Activated CD4-positive, alpha-beta T cell treated with anti-CD3 and anti-CD28 coated beads, Interleukin-2, amount 10 ng/mL, durations not matched to agents 24 days and 14 days (primary cell): Measurements from ENCODE around the gene CUEDC1. TPM values are rescaled to one million over a fixed set of nuclear protein-coding genes. Genes with fewer than 3 reads are reported as not detected.
"Not testable (repeated sequence)": the region's sequence is repeated elsewhere in the genome, so short reads cannot be mapped to it uniquely, and the experiment has no call there.

Experiments used
- DNase-seq: peaks from one replicate; pipeline ENCODE4 v3.0.0; 2022
- H3K27ac Mint-ChIP-seq: one replicate; pipeline ENCODE4 v1.8.0; 2022; ENCODE audit warnings: mild to moderate bottlenecking, mixed read lengths
- H3K27me3 Mint-ChIP-seq: one replicate; pipeline ENCODE4 v1.8.0; 2022; ENCODE audit warnings: mixed read lengths
- H3K36me3 Mint-ChIP-seq: one replicate; pipeline ENCODE4 v1.8.0; 2022; ENCODE audit warnings: low read depth, mild to moderate bottlenecking, mixed read lengths
- H3K4me1 Mint-ChIP-seq: one replicate; pipeline ENCODE4 v1.8.0; 2021; ENCODE audit warnings: mixed read lengths
- H3K4me3 Mint-ChIP-seq: one replicate; pipeline ENCODE4 v1.8.0; 2022; ENCODE audit warnings: mild to moderate bottlenecking, moderate library complexity, mixed read lengths
- H3K9me3 Mint-ChIP-seq: one replicate; pipeline ENCODE4 v1.8.0; 2021; ENCODE audit warnings: mixed read lengths
- intact Hi-C: fragments of 100-400 bp; cut with micrococcal nuclease; formaldehyde crosslinking; loops from one replicate; pipeline ENCODE4 v1.15.1; 2023
- total RNA-seq: library from RNA; stranded (reverse); gene quantifications from 2 replicates; pipeline ENCODE4 v1.2.3, GENCODE V29; 2022

The CUEDC1 gene
- total RNA-seq, 1 donor from 2014 or later: 0.58 TPM

DNA sequence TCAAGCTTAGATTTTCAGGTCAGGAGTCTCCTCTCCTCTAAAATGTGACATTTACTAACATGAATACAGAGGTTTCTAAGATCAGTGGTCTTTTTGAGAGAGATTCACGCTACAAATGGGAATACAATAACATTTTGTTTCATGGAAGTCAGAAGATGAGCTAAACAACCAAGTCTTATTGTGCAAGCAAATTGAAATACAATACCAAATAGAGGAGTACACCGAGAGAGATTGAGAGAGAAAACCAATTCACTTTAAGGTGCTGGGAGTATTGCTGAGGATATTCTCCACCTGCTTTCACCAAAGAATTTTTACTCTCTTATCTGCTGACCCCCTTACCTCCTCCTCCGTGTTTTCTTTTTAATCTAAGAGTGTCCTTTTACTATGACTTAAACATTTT is 21.4 kb upstream of the CUEDC1 start:
- Mint-ChIP-seq H3K27me3 (no peaks in the 10 kb centered on the region), H3K27ac (no peak overlapping the region), H3K4me3 (no peak overlapping the region), H3K4me1 (peaks cover 7% of the 10 kb centered on the region), H3K36me3 (peaks cover 60% of the 10 kb centered on the region), H3K9me3 (no peaks in the 10 kb centered on the region)
- intact Hi-C loops: no loop called here
- no peak for DNase-seq

DNA sequence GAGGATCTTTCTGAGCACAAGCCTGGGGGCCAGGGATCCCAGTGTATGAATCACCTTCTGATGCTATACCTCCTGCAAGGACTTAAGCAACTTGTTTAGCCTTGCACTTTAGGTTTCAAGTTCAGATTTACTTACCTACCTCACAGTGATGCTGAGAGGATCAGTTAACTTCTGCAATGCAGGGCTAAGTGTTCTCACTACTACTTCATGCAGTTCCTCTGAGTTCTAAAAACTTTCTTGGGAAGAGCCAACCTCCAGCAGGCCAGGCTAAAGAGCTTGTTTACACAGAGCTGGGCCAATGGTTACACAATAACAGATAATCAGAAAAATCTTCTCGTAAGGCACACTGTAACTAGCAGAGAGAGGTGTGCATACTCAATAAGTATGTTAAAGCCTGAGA is 19.8 kb upstream of the CUEDC1 start:
- peaks cover 50% of the 10 kb centered on the region for H3K36me3 Mint-ChIP-seq
- H3K9me3 Mint-ChIP-seq: no peaks in the 10 kb centered on the region
- no peaks in the 10 kb centered on the region for H3K4me1 Mint-ChIP-seq
- no peak for DNase-seq
- intact Hi-C loops: no loop called here
- no peaks in the 10 kb centered on the region for H3K27me3 Mint-ChIP-seq
- no peak overlapping the region for H3K27ac Mint-ChIP-seq
- H3K4me3 Mint-ChIP-seq: no peak overlapping the region

DNA sequence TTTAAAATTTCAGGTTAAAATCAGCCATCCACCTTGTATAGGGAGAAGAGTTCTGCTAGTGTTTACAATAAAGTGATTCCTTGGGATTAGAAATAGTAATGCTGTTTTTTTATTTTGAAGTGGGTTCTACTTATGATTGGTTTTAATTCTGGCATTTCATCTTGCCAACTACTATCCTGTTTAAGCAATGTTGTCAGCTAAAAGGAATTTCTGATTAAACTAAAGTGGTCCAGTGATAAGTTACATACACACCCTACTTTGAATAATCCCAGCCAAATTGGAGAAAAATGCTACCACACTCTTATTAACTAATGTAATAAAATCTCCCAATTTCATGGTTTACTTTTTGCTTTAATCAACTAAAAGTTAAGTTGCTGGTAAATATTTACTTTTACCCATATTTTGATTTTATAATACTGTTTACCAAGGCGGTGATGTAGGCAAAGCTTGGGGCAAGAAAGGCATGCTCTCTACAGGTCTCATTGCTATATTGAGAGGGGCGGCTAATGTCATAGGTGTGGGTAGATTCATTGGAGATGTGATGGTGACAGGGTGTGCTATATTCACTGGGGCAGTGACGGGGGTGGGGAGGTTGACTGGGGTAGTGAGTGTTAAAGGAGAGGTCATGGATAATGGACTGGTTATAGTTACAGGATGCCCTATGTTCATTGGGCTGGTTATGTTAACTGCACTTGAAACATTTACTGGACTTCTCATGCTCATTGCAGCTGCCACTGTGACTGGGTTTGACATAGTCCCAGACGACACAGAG is 19.0 kb upstream of the CUEDC1 start:
- peaks cover 48% of the 10 kb centered on the region for H3K36me3 Mint-ChIP-seq
- H3K9me3 Mint-ChIP-seq, DNase-seq, intact Hi-C loops, H3K27ac Mint-ChIP-seq, H3K4me3 Mint-ChIP-seq, H3K4me1 Mint-ChIP-seq, H3K27me3 Mint-ChIP-seq: not testable (repeated sequence)

DNA sequence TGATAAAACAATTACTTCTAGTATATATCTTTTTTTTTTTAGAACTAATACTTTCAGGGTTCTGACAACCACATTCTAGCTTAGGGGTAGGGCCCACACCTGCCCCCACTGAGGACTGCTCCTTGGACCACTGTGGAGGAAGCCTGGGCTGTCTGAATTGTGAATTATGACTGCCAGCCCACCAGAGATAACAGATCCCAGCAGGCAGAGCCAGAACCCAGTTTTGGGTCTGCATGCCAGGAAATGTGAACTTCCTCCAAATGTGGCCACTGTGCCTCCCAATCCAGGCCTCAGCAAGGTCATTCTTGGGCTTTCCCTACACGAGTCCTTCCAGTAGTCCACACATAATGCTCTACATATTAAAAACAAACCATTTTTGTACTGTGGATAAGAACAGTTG is 16.9 kb upstream of the CUEDC1 start:
- H3K27ac Mint-ChIP-seq: no peak overlapping the region
- intact Hi-C loops: no loop called here
- no peak for DNase-seq

GRCh38 chr17:57971572-57971971 is 16.4 kb upstream of the CUEDC1 start:
- peaks cover 30% of the 10 kb centered on the region for H3K36me3 Mint-ChIP-seq
- H3K27ac Mint-ChIP-seq: no peak overlapping the region
- no peak for DNase-seq
- H3K4me1 Mint-ChIP-seq: no peaks in the 10 kb centered on the region
- no peaks in the 10 kb centered on the region for H3K9me3 Mint-ChIP-seq
- H3K27me3 Mint-ChIP-seq: peaks cover 4% of the 10 kb centered on the region
- no peak overlapping the region for H3K4me3 Mint-ChIP-seq
- intact Hi-C loops: no loop called here

More for the DNA sequence above, 16.9 kb upstream of the CUEDC1 start:
- Mint-ChIP-seq H3K36me3 (peaks cover 35% of the 10 kb centered on the region), H3K9me3 (no peaks in the 10 kb centered on the region), H3K4me1 (no peaks in the 10 kb centered on the region), H3K27me3 (peaks cover 4% of the 10 kb centered on the region), H3K4me3 (no peak overlapping the region)

GRCh38 chr17:57970710-57971109 is 15.5 kb upstream of the CUEDC1 start:
- Mint-ChIP-seq H3K27ac (no peak overlapping the region), H3K4me3 (no peak overlapping the region), H3K27me3 (peaks cover 6% of the 10 kb centered on the region), H3K4me1 (no peaks in the 10 kb centered on the region), H3K9me3 (no peaks in the 10 kb centered on the region), H3K36me3 (peaks cover 22% of the 10 kb centered on the region)
- DNase-seq: no peak
- intact Hi-C loops: no loop called here

- Mint-ChIP-seq H3K4me3 (no peak overlapping the region), H3K4me1 (no peaks in the 10 kb centered on the region), H3K36me3 (peaks cover 7% of the 10 kb centered on the region), H3K9me3 (no peaks in the 10 kb centered on the region), H3K27ac (no peak overlapping the region), H3K27me3 (peaks cover 9% of the 10 kb centered on the region)
- DNase-seq: no peak
- intact Hi-C loops: no loop called here
Observed at GRCh38 chr17:57968456-57968855, 13.2 kb upstream of the CUEDC1 start.

DNA sequence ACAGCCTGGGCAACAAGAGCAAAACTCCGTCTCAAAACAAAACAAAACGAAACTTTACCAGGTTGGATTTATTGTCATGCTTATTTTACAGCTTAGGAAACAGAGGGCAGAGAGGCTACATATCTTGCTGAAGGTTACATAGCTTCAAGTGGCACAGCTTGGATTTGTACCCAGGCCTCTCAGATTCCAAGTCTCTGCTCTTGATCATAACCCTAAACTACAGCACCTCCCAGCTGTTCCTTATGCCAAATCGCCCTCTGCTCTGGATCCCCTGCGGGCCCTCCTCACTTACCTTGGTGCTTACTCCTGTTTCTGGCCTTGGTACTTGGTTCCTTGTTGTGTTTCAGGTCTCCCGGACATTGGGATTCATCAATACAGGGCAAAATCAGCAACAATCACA is 11.7 kb upstream of the CUEDC1 start:
- Mint-ChIP-seq H3K27me3 (peaks cover 13% of the 10 kb centered on the region), H3K27ac (no peak overlapping the region), H3K36me3 (peaks cover 1% of the 10 kb centered on the region), H3K4me1 (no peaks in the 10 kb centered on the region), H3K4me3 (no peak overlapping the region), H3K9me3 (no peaks in the 10 kb centered on the region)
- intact Hi-C loops: no loop called here
- DNase-seq: no peak

DNA sequence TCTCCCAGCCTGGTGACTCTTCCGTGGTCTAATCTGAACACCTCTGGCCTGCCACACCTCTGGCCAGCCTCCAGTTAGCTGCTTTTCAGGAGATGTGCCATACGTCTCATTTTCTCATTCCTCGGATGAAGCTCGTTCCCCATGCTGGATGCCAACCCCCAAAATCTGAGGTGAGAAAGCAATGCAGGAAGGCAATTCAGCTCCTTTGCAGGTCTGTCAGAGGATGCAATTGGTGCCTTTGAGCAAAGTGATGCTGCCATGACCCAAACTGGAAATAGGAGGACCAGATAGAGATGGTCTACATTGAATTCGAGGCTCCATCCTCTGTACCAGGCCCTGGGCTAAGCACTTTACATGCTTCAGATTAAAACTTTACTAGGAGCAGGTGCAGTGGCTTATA is 11.0 kb upstream of the CUEDC1 start:
- no peak overlapping the region for H3K27ac Mint-ChIP-seq
- intact Hi-C loops: no loop called here

GRCh38 chr17:57965521-57966160 is 10.4 kb upstream of the CUEDC1 start:
- Mint-ChIP-seq H3K27me3 (peaks cover 20% of the 10 kb centered on the region), H3K9me3 (no peaks in the 10 kb centered on the region)

More for the DNA sequence above, 11.0 kb upstream of the CUEDC1 start:
- H3K9me3 Mint-ChIP-seq: no peaks in the 10 kb centered on the region
- DNase-seq: no peak
- no peaks in the 10 kb centered on the region for H3K4me1 Mint-ChIP-seq
- no peak overlapping the region for H3K4me3 Mint-ChIP-seq
- H3K27me3 Mint-ChIP-seq: peaks cover 15% of the 10 kb centered on the region
- no peaks in the 10 kb centered on the region for H3K36me3 Mint-ChIP-seq

GRCh38 chr17:57963149-57963511 is 7.9 kb upstream of the CUEDC1 start:
- Mint-ChIP-seq H3K27ac (no peak overlapping the region), H3K36me3 (no peaks in the 10 kb centered on the region), H3K27me3 (peaks cover 26% of the 10 kb centered on the region), H3K9me3 (no peaks in the 10 kb centered on the region), H3K4me1 (no peaks in the 10 kb centered on the region), H3K4me3 (no peak overlapping the region)
- DNase-seq: no peak
- intact Hi-C loops: no loop called here

More at GRCh38 chr17:57965521-57966160, 10.4 kb upstream of the CUEDC1 start:
- DNase-seq: no peak
- intact Hi-C loops: no loop called here
- Mint-ChIP-seq H3K4me3 (no peak overlapping the region), H3K36me3 (no peaks in the 10 kb centered on the region), H3K4me1 (no peaks in the 10 kb centered on the region), H3K27ac (no peak overlapping the region)

DNA sequence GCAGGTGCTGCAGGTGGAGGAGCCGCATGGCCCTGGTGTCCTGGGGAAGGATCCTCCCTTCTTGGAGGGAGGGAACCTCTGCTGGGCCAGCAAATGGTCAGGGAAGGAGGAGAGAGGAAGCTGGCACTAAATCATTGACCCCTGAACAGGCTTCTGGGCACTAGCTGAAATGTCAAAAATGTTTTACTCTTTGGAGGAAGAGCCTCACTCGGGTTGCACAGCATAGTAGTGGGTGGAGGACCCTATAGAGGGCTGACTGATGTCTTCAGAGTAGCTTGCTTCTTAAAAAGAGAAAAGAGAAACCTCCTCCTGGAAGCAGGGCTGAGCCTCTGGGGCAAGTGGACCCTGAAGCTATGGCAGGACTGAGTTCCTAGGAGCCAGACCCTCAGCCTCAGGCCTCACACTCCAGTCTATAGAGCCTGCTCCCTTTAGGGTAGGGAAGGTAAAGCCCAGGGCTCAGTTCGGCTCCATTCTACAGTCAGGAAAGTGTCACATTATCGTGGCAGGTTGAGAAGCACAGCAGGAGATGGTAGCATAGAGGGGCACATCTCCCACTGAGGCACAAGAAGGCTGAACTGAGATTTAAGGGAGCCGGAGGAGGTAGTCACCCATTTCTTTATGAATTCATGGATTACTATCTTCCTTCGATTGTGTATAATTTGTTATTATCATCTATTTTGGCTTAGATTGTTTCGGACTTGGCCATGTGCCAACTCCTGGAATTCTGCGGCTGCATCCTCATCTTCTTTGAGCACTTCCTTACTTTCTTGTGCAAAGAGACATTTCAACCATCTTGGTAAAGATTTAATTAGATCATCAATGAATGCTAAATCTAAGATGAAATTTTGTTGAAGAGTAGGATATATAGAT is 7.3 kb upstream of the CUEDC1 start:
- H3K27ac Mint-ChIP-seq: no peak overlapping the region
- H3K4me3 Mint-ChIP-seq: no peak overlapping the region
- intact Hi-C loops: no loop called here
- H3K27me3 Mint-ChIP-seq: peaks cover 30% of the 10 kb centered on the region
- no peak for DNase-seq
- no peaks in the 10 kb centered on the region for H3K9me3 Mint-ChIP-seq
- no peaks in the 10 kb centered on the region for H3K36me3 Mint-ChIP-seq
- peaks cover under 1% of the 10 kb centered on the region for H3K4me1 Mint-ChIP-seq

DNA sequence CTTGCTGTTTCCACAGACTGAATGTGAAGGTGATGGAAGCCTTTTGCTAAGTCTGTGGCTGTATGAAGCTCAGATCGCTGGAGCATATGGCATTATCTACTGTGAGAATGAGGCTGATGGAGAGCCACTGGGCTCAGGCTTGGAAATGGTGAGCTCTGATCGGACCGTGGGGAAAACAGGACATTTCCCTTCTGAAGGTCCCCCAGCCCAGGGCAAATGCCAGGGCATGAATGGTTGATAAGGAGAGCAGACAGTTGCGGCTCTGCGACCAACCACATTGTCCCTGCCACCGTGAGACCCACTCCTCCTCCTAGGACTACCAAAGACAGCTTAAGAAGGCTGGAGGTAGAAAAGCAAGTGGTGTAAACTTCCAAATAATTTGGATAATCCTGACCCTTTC is 4.7 kb upstream of the CUEDC1 start:
- peaks cover 14% of the 10 kb centered on the region for H3K4me1 Mint-ChIP-seq
- no peak overlapping the region for H3K4me3 Mint-ChIP-seq
- peaks cover 45% of the 10 kb centered on the region for H3K27me3 Mint-ChIP-seq
- H3K9me3 Mint-ChIP-seq: no peaks in the 10 kb centered on the region
- intact Hi-C loops: no loop called here
- no peak overlapping the region for H3K27ac Mint-ChIP-seq
- DNase-seq: no peak
- no peaks in the 10 kb centered on the region for H3K36me3 Mint-ChIP-seq

- peaks cover 52% of the 10 kb centered on the region for H3K27me3 Mint-ChIP-seq
- H3K4me3 Mint-ChIP-seq, DNase-seq, H3K27ac Mint-ChIP-seq, intact Hi-C loops, H3K9me3 Mint-ChIP-seq, H3K36me3 Mint-ChIP-seq: not testable (repeated sequence)
- peaks cover 15% of the 10 kb centered on the region for H3K4me1 Mint-ChIP-seq
Observed at GRCh38 chr17:57958391-57958790, 3.2 kb upstream of the CUEDC1 start.
